GM20431 (cell line): ENCODE data around the gene MYBPC1.
"Not testable (repeated sequence)": the region's sequence is repeated elsewhere in the genome, so short reads cannot be mapped to it uniquely, and the experiment has no call there.

ENCODE experiments used
- in situ Hi-C: fragments of 300-500 bp; cut with MseI, MboI; formaldehyde crosslinking; loops from one replicate; pipeline ENCODE4 v1.15.0; 2020; ENCODE audit warnings: low sequenced_read_pairs; ENCODE audit not compliant: unreplicated experiment

MYBPC1 gene

DNA sequence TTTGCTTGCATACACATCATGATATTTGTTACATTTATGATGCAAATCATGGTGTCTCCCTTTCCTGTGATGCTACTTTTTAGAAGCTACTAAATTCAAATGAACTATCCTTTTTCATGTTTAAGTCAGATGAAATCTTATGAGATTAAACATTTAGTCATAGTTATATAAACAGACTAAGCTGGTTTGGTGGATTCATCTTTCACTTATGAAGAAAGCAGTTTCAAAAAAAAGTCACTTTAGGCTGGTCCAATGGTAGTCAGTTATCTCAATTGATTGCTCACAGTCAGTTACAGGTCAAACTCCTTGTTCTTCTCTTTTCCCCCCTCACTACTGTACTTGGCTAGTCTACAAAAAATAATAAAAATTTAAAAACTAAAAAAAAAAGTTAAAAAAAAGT, 124.8 kb downstream of the MYBPC1 start:
- in situ Hi-C loops, result no loop called here

GRCh38 chr12:101720118-101720517, 125.3 kb downstream of the MYBPC1 start:
- in situ Hi-C loops, result no loop called here

- in situ Hi-C loops, result no loop called here
Observed at GRCh38 chr12:101722392-101722791, 127.6 kb downstream of the MYBPC1 start.

DNA sequence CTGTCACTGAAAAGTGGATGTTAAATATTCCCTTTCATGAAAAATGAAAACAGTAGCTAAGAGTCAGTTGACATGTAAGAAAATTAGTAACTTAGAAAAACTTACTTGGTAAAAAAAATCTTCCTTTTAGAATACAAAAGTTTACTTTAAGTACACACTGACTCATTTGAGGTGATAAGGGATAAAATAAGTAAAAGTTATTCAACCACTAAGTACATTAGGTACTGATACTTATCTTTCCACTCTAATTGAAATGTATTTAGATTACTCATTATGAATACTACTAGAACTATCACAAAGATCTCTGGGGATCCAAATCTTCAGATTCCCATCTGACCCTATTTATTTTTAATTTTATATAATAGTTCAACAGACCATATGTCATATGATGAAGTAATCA, 132.3 kb downstream of the MYBPC1 start:
- in situ Hi-C loops, result no loop called here

DNA sequence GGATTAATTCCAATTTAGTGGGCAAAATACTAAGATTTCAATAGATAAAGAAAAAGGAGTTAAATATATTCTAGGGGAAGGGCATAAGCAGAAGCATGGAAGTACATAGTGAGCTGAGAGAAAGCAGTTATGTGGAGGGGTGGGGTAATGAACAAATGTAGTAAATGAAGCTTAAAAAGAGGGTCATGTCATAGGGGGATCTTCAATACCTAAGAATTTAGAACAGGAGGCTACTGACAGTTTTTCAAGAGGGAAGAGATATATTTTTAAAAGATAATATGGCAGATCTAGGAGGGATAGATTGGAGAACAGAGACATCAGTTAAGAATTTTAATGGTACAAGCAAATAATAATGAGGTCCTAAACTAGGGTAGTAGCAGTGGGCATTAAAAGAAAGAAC, 135.1 kb downstream of the MYBPC1 start:
- in situ Hi-C loops, result no loop called here

DNA sequence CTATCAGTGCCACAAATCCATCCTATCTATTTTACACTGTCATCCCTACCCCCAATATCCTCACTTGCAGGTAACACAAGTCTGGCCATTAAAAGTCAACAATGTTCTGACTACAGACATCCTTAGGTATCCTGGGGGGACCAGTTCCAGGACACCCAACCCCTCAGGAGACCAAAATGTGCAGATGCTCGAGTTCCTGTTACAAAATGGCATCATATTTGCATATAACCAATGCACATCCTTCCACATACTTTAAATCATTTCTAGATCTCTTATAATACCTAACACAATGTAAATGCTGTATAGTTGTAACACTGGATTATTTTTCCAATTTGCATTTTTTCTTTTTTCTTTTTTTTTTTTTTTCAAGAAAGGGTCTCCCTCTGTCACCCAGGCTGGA, 137.5 kb downstream of the MYBPC1 start:
- in situ Hi-C loops, result no loop called here

DNA sequence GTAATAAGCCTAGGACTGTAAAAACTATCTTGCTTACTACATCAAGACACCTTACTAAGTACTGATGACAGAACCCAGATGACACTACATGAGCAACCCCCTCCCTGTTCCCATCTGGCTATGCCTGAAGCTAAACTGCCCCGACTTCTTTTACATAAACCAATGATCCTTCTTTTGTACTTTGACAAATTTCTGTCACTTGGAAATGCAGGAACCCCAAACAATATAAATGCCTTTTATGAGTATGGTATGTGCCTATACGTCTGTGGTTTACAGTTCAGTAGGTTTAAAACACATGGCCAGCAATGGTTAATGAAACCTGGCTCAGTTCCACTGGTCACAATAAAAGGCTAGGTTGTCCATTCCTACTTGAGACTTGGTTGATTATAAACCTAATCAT, 138.4 kb downstream of the MYBPC1 start:
- in situ Hi-C loops, result no loop called here

DNA sequence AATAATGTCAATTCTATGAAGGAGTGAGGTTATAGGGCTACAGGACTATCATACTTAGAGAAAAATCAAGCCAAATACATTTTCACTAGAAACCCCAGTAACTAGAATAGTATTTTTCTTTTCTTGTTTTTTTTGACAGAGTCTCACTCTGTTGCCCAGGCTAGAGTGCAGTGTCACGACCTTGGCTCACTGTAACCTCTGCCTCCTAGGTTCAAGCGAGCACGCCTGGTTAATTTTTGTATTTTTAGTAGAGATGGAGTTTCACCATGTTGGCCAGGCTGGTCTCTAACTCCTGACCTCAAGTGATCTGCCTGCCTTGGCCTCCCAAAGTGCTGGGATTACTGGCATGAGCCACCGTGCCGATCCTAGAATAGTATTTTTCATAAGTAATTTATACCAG, 139.7 kb downstream of the MYBPC1 start:
- in situ Hi-C loops, result not testable (repeated sequence)
